ENCODE results near the gene PIAS1.

- no peak for TF ChIP-seq CTCF (IDR thresholded peaks at IDR 0.05)
- TF ChIP-seq EP300 (IDR thresholded peaks at IDR 0.05), result no peak
- TF ChIP-seq POLR2AphosphoS5 (IDR thresholded peaks at IDR 0.05), result no peak
- no peak for TF ChIP-seq POLR2A (IDR thresholded peaks at IDR 0.05; ENCODE audit: low read depth)
Measured at GRCh38 chr15:68137096-68137495, 83.0 kb downstream of the PIAS1 start.
